Endothelial cell of hepatic sinusoid (primary cell): Measurements from ENCODE around the gene PARP15.

ENCODE experiments used
- in situ Hi-C: cut with HindIII; loops from 2 replicates; pipeline ENCODE4 v1.10.0; 2017; ENCODE audit warnings: low sequenced_read_pairs

PARP15 gene

GRCh38 chr3:122568755-122569154, 8.7 kb upstream of the PARP15 start:
- in situ Hi-C loops, result no loop called here

GRCh38 chr3:122572940-122573412, 4.5 kb upstream of the PARP15 start:
- in situ Hi-C loops, result loop anchor here (5.0 kb wide), 2 partner anchors 66 to 89 kb away; no protein-coding TSS in a partner anchor

- in situ Hi-C loops, result no loop called here
Observed at GRCh38 chr3:122576174-122576940, 1.1 kb upstream of the PARP15 start.

GRCh38 chr3:122578069-122578740, 755 bp downstream of the PARP15 start:
- in situ Hi-C loops, result no loop called here

- in situ Hi-C loops, result no loop called here
Observed at GRCh38 chr3:122580470-122580869, 3.0 kb downstream of the PARP15 start.

- in situ Hi-C loops, result no loop called here
Observed at GRCh38 chr3:122581622-122582021, 4.2 kb downstream of the PARP15 start.

- in situ Hi-C loops, result no loop called here
Observed at GRCh38 chr3:122582390-122582789, 4.9 kb downstream of the PARP15 start.

GRCh38 chr3:122586098-122586497, 8.6 kb downstream of the PARP15 start:
- in situ Hi-C loops, result no loop called here

GRCh38 chr3:122586773-122587485, 9.5 kb downstream of the PARP15 start:
- in situ Hi-C loops, result no loop called here

GRCh38 chr3:122587572-122587971, 10.1 kb downstream of the PARP15 start:
- in situ Hi-C loops, result no loop called here

- in situ Hi-C loops, result no loop called here
Observed at GRCh38 chr3:122589297-122589696, 11.8 kb downstream of the PARP15 start.

GRCh38 chr3:122590610-122591009, 13.2 kb downstream of the PARP15 start:
- in situ Hi-C loops, result no loop called here

- in situ Hi-C loops, result no loop called here
Observed at GRCh38 chr3:122594025-122594424, 16.6 kb downstream of the PARP15 start.

GRCh38 chr3:122598151-122598550, 20.7 kb downstream of the PARP15 start:
- in situ Hi-C loops, result no loop called here

- in situ Hi-C loops, result no loop called here
Observed at GRCh38 chr3:122598556-122598955, 21.1 kb downstream of the PARP15 start.

GRCh38 chr3:122602011-122602710, 24.7 kb downstream of the PARP15 start:
- in situ Hi-C loops, result no loop called here

GRCh38 chr3:122603056-122603455, 25.6 kb downstream of the PARP15 start:
- in situ Hi-C loops, result no loop called here

- in situ Hi-C loops, result no loop called here
Observed at GRCh38 chr3:122606330-122606729, 28.9 kb downstream of the PARP15 start.

- in situ Hi-C loops, result no loop called here
Observed at GRCh38 chr3:122608916-122609315, 31.5 kb downstream of the PARP15 start.

GRCh38 chr3:122609798-122610559, 32.5 kb downstream of the PARP15 start:
- in situ Hi-C loops, result no loop called here
